Activated B cell treated with CpG ODN at 0.5 μM for 24 hours (primary cell): ENCODE data around the gene NPSR1. TPM values are rescaled to one million over a fixed set of nuclear protein-coding genes. Genes with fewer than 3 reads are reported as not detected.
"Not testable (repeated sequence)": the region's sequence is repeated elsewhere in the genome, so short reads cannot be mapped to it uniquely, and the experiment has no call there.

Source experiments
- ATAC-seq: fragments of 200-7000 bp; cut with Tn5 transposase; one replicate; pipeline ENCODE4 v1.10.0; 2021; ENCODE audit warnings: low read depth, mild to moderate bottlenecking, moderate library complexity
- CTCF ChIA-PET: fragments of 350-600 bp; sonication (Branson Sonifier 250); formaldehyde crosslinking; loops from one replicate; lab custom pipeline; 2021; ENCODE audit warnings: antibody characterized with exemption; lab: Charles Lee
- POLR2A ChIA-PET: fragments of 350-600 bp; sonication (Branson Sonifier 250); formaldehyde crosslinking; loops from one replicate; lab custom pipeline; 2021; ENCODE audit warnings: antibody characterized with exemption; lab: Charles Lee
- DNase-seq: peaks from one replicate; pipeline ENCODE4 v3.0.0; 2022
- H3K27ac Mint-ChIP-seq: one replicate; pipeline ENCODE4 v1.8.0; 2020; ENCODE audit warnings: mixed read lengths
- H3K27me3 Mint-ChIP-seq: one replicate; pipeline ENCODE4 v1.8.0; 2021; ENCODE audit warnings: mixed read lengths
- H3K36me3 Mint-ChIP-seq: one replicate; pipeline ENCODE4 v1.8.0; 2021; ENCODE audit warnings: low read depth, mixed read lengths
- H3K4me1 Mint-ChIP-seq: one replicate; pipeline ENCODE4 v1.8.0; 2021; ENCODE audit warnings: mixed read lengths
- H3K4me3 Mint-ChIP-seq: one replicate; pipeline ENCODE4 v1.8.0; 2020; ENCODE audit warnings: mild to moderate bottlenecking, mixed read lengths
- H3K9me3 Mint-ChIP-seq: one replicate; pipeline ENCODE4 v1.8.0; 2020; ENCODE audit warnings: mixed read lengths
- intact Hi-C: fragments of 100-400 bp; cut with micrococcal nuclease; formaldehyde crosslinking; loops from one replicate; pipeline ENCODE4 v1.15.1; 2024
- total RNA-seq: library from RNA; stranded (reverse); gene quantifications from 2 replicates; pipeline ENCODE4 v1.2.3, GENCODE V29; 2022
- TF ChIP-seq, protein P1 (sequence below): fragments of 200-600 bp; IDR thresholded peaks from one replicate; pipeline ENCODE4 v1.8.0; 2022; ENCODE audit warnings: antibody characterized with exemption, mild to moderate bottlenecking

Gene NPSR1
- total RNA-seq: not detected in 2 replicates

DNA sequence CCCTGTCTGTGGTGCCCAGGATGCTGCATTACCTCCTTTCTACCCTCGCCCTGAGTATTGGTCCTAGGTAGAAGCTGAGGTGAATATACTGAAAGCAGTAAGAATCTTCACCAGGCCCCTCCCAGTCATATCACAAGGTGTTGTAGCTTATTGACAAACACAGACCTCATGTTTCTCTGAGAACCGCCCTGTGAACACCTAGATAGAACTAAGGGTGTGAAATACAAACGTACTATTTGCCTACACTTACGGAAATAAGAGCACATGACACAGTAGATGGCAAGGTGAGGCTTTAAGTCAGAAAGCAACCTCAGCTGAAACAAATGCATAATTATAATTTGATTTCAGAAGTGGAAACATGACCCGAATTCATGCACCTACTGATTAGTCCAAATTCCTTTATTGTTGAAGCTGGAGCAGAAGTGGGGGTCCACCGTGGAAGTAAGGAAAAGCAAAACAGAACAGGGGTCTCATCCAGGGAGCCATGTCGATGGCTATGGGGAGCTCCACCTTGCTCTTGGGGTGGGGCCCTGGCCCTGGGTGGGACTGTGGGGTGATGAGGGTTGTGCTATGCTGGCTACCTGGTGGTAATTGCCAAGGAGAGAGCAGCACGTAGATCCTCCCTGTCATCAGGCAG, at the start of gene NPSR1:
Gene NPSR1 (plus strand): TSS at position 587 of the 637 bp plus-strand sequence. CDS start 195 bp downstream, outside the sequence.
- no peaks in the 10 kb centered on the region for H3K4me1 Mint-ChIP-seq
- ChIA-PET CTCF (no interaction called here), POLR2A (no interaction called here)
- H3K27ac Mint-ChIP-seq: no peak within 1 kb of the TSS
- H3K36me3 Mint-ChIP-seq: no peaks in the 10 kb centered on the region
- DNase-seq (no peak), ATAC-seq (no peak)
- no peaks in the 10 kb centered on the region for H3K27me3 Mint-ChIP-seq
- TF ChIP-seq, protein P1, sequence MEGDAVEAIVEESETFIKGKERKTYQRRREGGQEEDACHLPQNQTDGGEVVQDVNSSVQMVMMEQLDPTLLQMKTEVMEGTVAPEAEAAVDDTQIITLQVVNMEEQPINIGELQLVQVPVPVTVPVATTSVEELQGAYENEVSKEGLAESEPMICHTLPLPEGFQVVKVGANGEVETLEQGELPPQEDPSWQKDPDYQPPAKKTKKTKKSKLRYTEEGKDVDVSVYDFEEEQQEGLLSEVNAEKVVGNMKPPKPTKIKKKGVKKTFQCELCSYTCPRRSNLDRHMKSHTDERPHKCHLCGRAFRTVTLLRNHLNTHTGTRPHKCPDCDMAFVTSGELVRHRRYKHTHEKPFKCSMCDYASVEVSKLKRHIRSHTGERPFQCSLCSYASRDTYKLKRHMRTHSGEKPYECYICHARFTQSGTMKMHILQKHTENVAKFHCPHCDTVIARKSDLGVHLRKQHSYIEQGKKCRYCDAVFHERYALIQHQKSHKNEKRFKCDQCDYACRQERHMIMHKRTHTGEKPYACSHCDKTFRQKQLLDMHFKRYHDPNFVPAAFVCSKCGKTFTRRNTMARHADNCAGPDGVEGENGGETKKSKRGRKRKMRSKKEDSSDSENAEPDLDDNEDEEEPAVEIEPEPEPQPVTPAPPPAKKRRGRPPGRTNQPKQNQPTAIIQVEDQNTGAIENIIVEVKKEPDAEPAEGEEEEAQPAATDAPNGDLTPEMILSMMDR: no peak
- H3K9me3 Mint-ChIP-seq: no peaks in the 10 kb centered on the region
- intact Hi-C loops: loop anchor here (10.0 kb wide), 1 partner anchor 57 kb away; no protein-coding TSS in a partner anchor
- H3K4me3 Mint-ChIP-seq: no peak within 1 kb of the TSS

GRCh38 chr7:34612661-34613060, 45.4 kb upstream of the NPSR1 start:
- Mint-ChIP-seq H3K27ac (no peak overlapping the region), H3K27me3 (no peaks in the 10 kb centered on the region), H3K36me3 (no peaks in the 10 kb centered on the region), H3K9me3 (peaks cover 3% of the 10 kb centered on the region), H3K4me1 (no peaks in the 10 kb centered on the region), H3K4me3 (no peak overlapping the region)
- POLR2A ChIA-PET: no interaction called here
- DNase-seq (no peak), ATAC-seq (no peak)
- intact Hi-C loops: no loop called here
- CTCF ChIA-PET: no interaction called here
- TF ChIP-seq, protein P1: no peak

GRCh38 chr7:34620425-34620824, 37.6 kb upstream of the NPSR1 start:
- intact Hi-C loops: no loop called here

GRCh38 chr7:34622182-34622581, 35.8 kb upstream of the NPSR1 start:
- ChIA-PET CTCF (no interaction called here), POLR2A (no interaction called here)
- Mint-ChIP-seq H3K36me3 (no peaks in the 10 kb centered on the region), H3K9me3 (peaks cover 2% of the 10 kb centered on the region), H3K4me1 (no peaks in the 10 kb centered on the region), H3K27ac (no peak overlapping the region), H3K27me3 (no peaks in the 10 kb centered on the region), H3K4me3 (no peak overlapping the region)
- ATAC-seq (no peak), DNase-seq (no peak)
- TF ChIP-seq, protein P1: no peak
- intact Hi-C loops: no loop called here

More at GRCh38 chr7:34620425-34620824, 37.6 kb upstream of the NPSR1 start:
- TF ChIP-seq, protein P1: no peak
- Mint-ChIP-seq H3K4me3 (no peak overlapping the region), H3K27ac (no peak overlapping the region), H3K9me3 (peaks cover 2% of the 10 kb centered on the region), H3K36me3 (no peaks in the 10 kb centered on the region), H3K4me1 (no peaks in the 10 kb centered on the region), H3K27me3 (no peaks in the 10 kb centered on the region)
- ChIA-PET CTCF (no interaction called here), POLR2A (no interaction called here)
- ATAC-seq (no peak), DNase-seq (no peak)

DNA sequence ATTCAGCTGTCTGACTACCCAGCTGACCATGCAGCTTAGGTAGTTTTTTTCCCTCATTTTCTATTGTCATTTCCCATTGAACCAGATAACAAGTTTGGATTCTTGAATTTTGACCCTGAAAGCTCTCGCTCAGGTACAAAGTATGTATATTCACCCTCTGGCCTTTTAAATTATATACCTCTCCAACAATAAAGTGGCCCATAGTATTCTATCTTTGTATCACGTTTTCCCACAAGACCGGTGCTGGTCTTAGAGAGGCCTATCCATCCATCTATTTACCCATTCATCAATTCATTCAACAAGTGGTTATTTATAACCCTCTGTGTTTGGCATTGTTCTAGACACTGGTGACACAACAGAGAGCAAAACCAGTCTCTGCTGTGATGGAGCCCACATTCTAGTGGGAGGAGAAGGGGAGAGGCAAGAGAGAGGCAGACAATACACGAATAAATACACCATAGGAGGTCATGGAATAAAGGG, 35.2 kb upstream of the NPSR1 start:
- TF ChIP-seq, protein P1: no peak
- POLR2A ChIA-PET: no interaction called here
- Mint-ChIP-seq H3K36me3 (no peaks in the 10 kb centered on the region), H3K9me3 (peaks cover 6% of the 10 kb centered on the region), H3K4me3 (no peak overlapping the region), H3K27me3 (no peaks in the 10 kb centered on the region), H3K27ac (no peak overlapping the region), H3K4me1 (no peaks in the 10 kb centered on the region)
- CTCF ChIA-PET: no interaction called here
- DNase-seq (no peak), ATAC-seq (no peak)
- intact Hi-C loops: no loop called here

DNA sequence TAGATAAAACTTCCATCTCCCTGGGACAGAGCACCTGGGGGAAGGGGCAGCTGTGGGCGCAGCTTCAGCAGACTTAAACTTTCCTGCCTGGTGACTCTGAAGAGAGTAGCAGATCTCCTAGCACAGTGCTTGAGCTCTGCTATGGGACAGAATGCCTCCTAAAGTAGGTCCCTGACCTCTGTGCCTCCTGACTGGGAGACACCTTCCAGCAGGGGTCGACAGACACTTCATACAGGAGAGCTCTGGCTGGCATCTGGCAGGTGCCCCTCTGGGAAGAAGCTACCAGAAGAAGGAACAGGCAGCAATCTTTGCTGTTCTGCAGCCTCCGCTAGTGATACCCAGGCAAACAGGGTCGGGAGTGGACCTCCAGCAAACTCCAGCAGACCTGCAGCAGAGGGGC, 29.4 kb upstream of the NPSR1 start:
- H3K27ac Mint-ChIP-seq, H3K27me3 Mint-ChIP-seq, POLR2A ChIA-PET, CTCF ChIA-PET, H3K4me3 Mint-ChIP-seq, intact Hi-C loops, H3K4me1 Mint-ChIP-seq, H3K9me3 Mint-ChIP-seq, ATAC-seq, H3K36me3 Mint-ChIP-seq, DNase-seq: not testable (repeated sequence)
